ENCODE measurements around the gene TMEM86B.

Gene TMEM86B

GRCh38 chr19:55224038-55224665, 4.4 kb downstream of the TMEM86B start:
- TF ChIP-seq TAF1 (IDR thresholded peaks at IDR 0.05; ENCODE audit: borderline replicate concordance, insufficient read depth, low read length): no peak
- TF ChIP-seq SIN3A (IDR thresholded peaks at IDR 0.05; ENCODE audit: borderline replicate concordance, insufficient read depth, low read length): no peak
- TF ChIP-seq FOXP2 (optimal IDR thresholded peaks at IDR 0.05; ENCODE audit: borderline replicate concordance, extremely low read depth, extremely low read length, insufficient read depth): no peak

GRCh38 chr19:55223291-55224037, 5.1 kb downstream of the TMEM86B start:
- TF ChIP-seq REST (IDR thresholded peaks at IDR 0.05; ENCODE audit: insufficient read depth in 1 of 2, low read depth in 2 of 2, low read length in 2 of 2) (no peak), TAF1 (IDR thresholded peaks at IDR 0.05; ENCODE audit: borderline replicate concordance, insufficient read depth, low read length) (no peak), POLR2AphosphoS5 (IDR thresholded peaks at IDR 0.05; ENCODE audit: low read depth, low read length) (no peak; the same call in 1 of the 2 replicates), FOXP2 (optimal IDR thresholded peaks at IDR 0.05; ENCODE audit: borderline replicate concordance, extremely low read depth, extremely low read length, insufficient read depth) (no peak), SIN3A (IDR thresholded peaks at IDR 0.05; ENCODE audit: borderline replicate concordance, insufficient read depth, low read length) (no peak)

DNA sequence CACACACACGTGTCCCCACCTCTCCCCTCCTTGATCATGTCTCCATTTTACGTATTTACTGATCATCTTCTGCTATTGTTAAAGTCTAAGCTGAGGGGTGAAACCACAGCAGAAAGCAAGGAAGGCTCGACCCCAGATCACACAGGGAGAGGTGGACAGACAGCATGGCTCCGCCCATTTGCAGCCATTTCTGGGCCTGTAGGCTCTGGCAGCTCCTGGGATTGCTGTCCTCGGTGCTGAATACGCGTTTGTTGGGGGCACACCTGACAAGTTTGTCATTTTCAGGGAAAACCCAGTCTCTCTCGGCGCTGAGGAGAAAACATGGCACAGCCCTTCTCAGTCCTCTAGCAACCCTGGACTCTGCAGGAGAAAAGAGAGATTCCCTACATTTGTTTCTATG, 8.0 kb downstream of the TMEM86B start:
- TF ChIP-seq TAF1 (IDR thresholded peaks at IDR 0.05; ENCODE audit: borderline replicate concordance, insufficient read depth, low read length) (no peak), FOXP2 (optimal IDR thresholded peaks at IDR 0.05; ENCODE audit: borderline replicate concordance, extremely low read depth, extremely low read length, insufficient read depth) (no peak), REST (IDR thresholded peaks at IDR 0.05; ENCODE audit: insufficient read depth in 1 of 2, low read depth in 2 of 2, low read length in 2 of 2) (peak; percentile 84 to 95), SIN3A (IDR thresholded peaks at IDR 0.05; ENCODE audit: borderline replicate concordance, insufficient read depth, low read length) (no peak)

DNA sequence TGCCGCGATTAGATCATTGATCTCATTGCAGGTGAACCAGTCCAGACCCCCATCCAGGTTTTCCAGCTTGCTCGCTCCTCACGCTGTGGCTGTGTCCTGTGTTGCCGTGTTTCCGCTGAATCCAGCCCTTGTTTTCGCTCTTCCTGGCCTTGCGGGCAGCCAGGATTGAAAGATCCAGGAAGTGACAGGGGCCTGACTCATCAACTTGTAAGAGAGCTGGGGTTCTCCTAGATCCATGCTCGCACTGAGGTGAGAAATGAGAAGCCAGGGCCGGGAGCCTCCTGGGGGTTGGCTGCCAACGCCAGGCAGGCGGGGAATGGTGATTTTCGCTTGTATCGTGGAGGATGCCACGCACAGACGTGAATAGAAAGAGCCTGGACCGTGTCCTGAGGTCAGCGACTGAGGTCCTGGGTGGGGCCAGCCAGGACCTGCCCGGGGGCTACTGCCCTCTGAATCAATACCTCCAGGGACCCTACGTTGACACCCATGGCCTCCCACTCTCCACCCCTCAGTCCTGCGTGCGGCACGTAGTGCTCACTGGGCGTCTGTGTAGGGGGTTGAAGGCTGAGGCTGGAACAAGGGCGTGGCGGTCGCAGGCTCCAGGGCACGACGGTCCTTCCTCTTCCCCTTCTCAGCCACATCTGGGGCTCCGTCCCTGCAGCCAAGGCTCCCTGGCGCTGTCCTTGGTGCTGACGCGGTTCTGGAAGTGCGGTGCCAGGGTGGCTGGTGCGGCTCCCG, 11.9 kb downstream of the TMEM86B start:
- TF ChIP-seq SIN3A (IDR thresholded peaks at IDR 0.05; ENCODE audit: borderline replicate concordance, insufficient read depth, low read length) (peak; percentile 99; the same call in 1 of the 2 replicates), FOXP2 (optimal IDR thresholded peaks at IDR 0.05; ENCODE audit: borderline replicate concordance, extremely low read depth, extremely low read length, insufficient read depth) (peak; percentile 99), TAF1 (IDR thresholded peaks at IDR 0.05; ENCODE audit: borderline replicate concordance, insufficient read depth, low read length) (peak; percentile 27; the same call in 1 of the 2 replicates), REST (IDR thresholded peaks at IDR 0.05; ENCODE audit: insufficient read depth in 1 of 2, low read depth in 2 of 2, low read length in 2 of 2) (peak; percentile 99), POLR2AphosphoS5 (IDR thresholded peaks at IDR 0.05; ENCODE audit: low read depth, low read length) (peak; percentile 38)

DNA sequence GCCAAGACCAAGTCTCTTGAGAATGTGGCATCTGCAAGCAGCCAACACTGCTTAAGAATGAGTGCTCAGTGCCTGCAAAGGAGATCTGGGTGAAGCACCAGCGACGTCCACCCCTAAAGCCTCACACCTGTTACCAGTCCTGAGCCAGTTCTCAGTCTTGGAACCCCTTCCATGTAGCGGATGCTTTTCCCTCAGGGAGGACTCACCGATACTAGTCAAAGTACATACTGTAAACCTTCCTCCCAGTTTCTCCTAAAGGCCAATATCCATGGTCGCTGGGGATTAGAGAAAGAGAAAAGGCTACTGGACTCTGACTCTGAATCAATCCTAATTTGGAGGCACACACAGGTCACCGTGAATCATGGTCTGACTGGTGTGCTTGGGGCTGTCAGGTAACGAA, 15.0 kb downstream of the TMEM86B start:
- TF ChIP-seq POLR2AphosphoS5 (IDR thresholded peaks at IDR 0.05; ENCODE audit: low read depth, low read length) (no peak), TAF1 (IDR thresholded peaks at IDR 0.05; ENCODE audit: borderline replicate concordance, insufficient read depth, low read length) (no peak), REST (IDR thresholded peaks at IDR 0.05; ENCODE audit: insufficient read depth in 1 of 2, low read depth in 2 of 2, low read length in 2 of 2) (no peak), SIN3A (IDR thresholded peaks at IDR 0.05; ENCODE audit: borderline replicate concordance, insufficient read depth, low read length) (no peak), FOXP2 (optimal IDR thresholded peaks at IDR 0.05; ENCODE audit: borderline replicate concordance, extremely low read depth, extremely low read length, insufficient read depth) (no peak)
